ENCODE results near the gene ANP32B.
A peak's percentile ranks its signal among the peaks of the same experiment; 100 is the strongest.

Gene ANP32B

DNA sequence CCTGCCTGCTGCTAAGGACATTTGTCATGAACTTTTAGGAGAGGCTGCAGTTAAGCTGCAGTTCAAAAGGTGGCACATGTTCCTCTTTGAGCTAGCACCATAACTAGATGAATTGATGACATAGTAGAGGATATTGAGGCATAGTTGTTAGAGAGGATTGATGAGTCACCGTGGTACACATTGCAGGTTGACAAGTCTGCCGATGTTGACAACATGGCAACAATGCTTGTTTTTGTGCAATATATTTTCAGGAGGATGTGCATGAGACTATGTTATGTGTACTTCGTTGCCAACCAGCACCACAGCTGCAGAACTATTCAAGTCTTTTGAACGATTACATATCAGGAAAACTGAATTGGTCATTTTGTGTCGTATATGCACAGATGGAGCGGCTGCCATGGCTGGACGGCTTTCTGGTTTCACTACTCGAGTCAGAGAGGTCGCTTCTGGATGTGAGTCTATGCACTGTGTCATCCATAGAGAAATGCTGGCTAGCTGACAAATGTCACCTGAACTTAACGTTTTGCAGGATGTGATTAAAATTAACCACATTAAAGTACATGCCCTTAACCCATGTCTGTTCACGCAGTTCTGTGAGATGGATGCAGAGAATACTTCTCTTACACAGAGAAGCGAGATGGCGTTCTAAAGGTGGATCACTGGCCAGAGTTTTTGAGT is 24.2 kb downstream of the ANP32B start:
- H3K4me3 ChIP-seq (replicated peaks in 1 of 2; ENCODE audit: low read depth in 2 of 2, low read length in 2 of 2), result no peak overlapping the region
- DNase-seq (ENCODE audit: low read depth in 2 of 2), result peak in 1 of 2 donors; percentile 44
- TF ChIP-seq, protein P1, sequence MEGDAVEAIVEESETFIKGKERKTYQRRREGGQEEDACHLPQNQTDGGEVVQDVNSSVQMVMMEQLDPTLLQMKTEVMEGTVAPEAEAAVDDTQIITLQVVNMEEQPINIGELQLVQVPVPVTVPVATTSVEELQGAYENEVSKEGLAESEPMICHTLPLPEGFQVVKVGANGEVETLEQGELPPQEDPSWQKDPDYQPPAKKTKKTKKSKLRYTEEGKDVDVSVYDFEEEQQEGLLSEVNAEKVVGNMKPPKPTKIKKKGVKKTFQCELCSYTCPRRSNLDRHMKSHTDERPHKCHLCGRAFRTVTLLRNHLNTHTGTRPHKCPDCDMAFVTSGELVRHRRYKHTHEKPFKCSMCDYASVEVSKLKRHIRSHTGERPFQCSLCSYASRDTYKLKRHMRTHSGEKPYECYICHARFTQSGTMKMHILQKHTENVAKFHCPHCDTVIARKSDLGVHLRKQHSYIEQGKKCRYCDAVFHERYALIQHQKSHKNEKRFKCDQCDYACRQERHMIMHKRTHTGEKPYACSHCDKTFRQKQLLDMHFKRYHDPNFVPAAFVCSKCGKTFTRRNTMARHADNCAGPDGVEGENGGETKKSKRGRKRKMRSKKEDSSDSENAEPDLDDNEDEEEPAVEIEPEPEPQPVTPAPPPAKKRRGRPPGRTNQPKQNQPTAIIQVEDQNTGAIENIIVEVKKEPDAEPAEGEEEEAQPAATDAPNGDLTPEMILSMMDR (IDR thresholded peaks at IDR 0.05; ENCODE audit: low read depth, low read length), result no peak

DNA sequence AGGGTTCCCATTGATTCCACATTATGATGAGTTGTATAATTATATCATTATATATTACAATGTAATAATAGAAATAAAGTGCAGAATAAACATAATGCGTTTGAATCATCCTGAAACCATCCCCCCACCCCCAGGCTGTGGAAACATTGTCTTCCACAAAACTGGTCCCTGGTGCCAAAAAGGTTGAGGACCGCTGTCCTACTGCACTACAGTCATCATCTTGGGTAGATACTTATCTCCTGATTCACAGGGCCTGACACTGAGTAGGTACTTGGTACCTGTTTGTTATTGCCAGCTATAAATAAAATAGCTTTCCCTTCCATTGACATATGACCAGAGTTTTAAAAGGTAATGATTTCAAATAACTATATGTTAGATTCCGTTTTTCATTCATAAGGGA is 25.6 kb downstream of the ANP32B start:
- peak in 1 of 2 donors; percentile 36 for DNase-seq (ENCODE audit: low read depth in 2 of 2)
- TF ChIP-seq, protein P1 (IDR thresholded peaks at IDR 0.05; ENCODE audit: low read depth, low read length), result no peak

DNA sequence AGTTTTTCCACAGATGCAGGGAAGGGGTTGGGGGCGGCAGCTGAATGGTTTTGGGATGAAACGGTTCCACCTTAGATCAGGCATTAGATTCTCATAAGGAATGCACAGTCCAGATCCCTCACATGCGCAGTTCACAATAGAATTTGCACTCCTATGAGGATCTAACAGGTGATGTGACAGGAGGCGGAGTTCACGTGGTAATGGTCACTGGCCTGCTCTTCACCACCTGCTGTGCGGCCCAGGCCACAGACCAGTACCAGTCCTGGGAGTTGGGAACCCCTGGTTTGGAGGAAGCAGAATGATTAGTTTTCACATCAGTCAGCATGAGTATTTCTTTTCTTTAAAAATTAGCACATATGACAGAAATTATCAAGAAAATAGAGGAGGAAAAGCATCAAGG is 26.3 kb downstream of the ANP32B start:
- TF ChIP-seq, protein P1 (IDR thresholded peaks at IDR 0.05; ENCODE audit: low read depth, low read length), result no peak
- H3K4me3 ChIP-seq (replicated peaks in 1 of 2; ENCODE audit: low read depth in 2 of 2, low read length in 2 of 2), result no peak overlapping the region
- no peak for DNase-seq (ENCODE audit: low read depth in 2 of 2)

More for the DNA sequence above, 25.6 kb downstream of the ANP32B start:
- no peak overlapping the region for H3K4me3 ChIP-seq (replicated peaks in 1 of 2; ENCODE audit: low read depth in 2 of 2, low read length in 2 of 2)

DNA sequence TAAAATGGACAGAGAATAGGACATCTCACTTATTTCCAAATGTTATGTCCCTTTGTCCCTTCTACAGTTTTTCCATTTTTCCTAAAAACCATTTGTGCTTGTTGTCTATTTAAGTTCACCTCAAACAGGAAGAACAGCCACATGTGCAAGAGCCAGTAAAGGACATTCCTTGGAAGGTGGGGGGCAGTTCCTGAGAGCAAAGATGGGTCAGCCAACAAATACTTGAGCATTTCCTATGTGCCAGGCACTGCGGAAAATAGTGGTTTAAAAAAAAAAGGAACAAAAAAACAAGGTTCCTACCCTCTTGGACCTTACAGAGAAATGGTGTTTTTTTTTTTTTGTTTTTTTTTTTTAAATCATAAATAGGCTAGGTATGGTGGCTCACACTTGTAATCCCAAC is 26.8 kb downstream of the ANP32B start:
- peak; percentile 85 to 92 for DNase-seq (ENCODE audit: low read depth in 2 of 2)
- H3K4me3 ChIP-seq (replicated peaks in 1 of 2; ENCODE audit: low read depth in 2 of 2, low read length in 2 of 2), result no peak overlapping the region
- TF ChIP-seq, protein P1 (IDR thresholded peaks at IDR 0.05; ENCODE audit: low read depth, low read length), result no peak

DNA sequence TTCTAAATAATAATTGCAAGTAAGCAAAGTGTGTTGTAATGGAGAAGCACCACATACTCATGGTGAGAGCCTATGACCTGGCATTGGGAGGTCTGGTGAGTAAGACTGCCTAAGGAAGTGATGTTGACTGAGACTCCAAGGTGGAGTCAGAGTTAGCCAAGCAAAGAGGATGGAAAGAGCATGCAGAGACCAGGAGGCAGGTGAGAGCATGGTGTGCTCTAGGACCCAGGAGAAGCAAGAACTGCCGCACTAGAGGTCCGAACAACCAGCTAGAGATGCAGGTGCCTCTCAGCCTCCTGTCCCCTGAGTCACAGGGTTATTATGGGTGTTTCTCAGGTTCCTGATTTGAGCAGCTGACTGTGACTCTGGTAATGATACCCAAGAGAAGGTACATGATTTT is 27.3 kb downstream of the ANP32B start:
- DNase-seq (ENCODE audit: low read depth in 2 of 2), result peak; percentile 55 to 86
- H3K4me3 ChIP-seq (replicated peaks in 1 of 2; ENCODE audit: low read depth in 2 of 2, low read length in 2 of 2), result no peak overlapping the region
- TF ChIP-seq, protein P1 (IDR thresholded peaks at IDR 0.05; ENCODE audit: low read depth, low read length), result no peak

DNA sequence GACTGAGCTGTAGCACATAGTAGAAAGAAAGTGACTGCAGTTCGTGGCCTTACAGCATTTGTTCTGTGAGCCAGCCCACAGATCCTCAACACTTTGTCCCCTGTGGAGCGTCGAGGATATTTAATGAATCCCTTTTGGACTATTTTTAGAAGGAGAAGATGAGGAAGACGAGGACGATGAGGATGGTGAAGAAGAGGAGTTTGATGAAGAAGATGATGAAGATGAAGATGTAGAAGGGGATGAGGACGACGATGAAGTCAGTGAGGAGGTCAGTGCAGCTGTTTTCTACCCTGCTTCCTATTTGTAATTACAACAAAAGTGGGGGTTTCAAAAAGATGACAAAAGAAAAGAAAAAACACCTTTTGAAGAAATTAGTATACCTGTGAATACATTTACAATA is 28.0 kb downstream of the ANP32B start:
- no peak overlapping the region for H3K4me3 ChIP-seq (replicated peaks in 1 of 2; ENCODE audit: low read depth in 2 of 2, low read length in 2 of 2)
- TF ChIP-seq, protein P1 (IDR thresholded peaks at IDR 0.05; ENCODE audit: low read depth, low read length), result no peak
- DNase-seq (ENCODE audit: low read depth in 2 of 2), result no peak
